Coronary artery (tissue), 2 donors: Measurements from ENCODE around the gene GPR39.

Source experiments
- DNase-seq: peaks from one replicate; pipeline ENCODE4 v3.0.0-alpha.2; 2017; ENCODE audit warnings: low spot score
- H3K27ac ChIP-seq, 2 donors: fragments of 200-600 bp; sonication (generic); one replicate each; pipeline ENCODE4 v1.5.1; 2016 to 2019
- H3K4me3 ChIP-seq: fragments of 200-600 bp; sonication (generic); 2 replicates; pipeline ENCODE4 v1.5.1; 2016; ENCODE audit warnings: mild to moderate bottlenecking, moderate library complexity
- CTCF ChIP-seq: fragments of 200-600 bp; sonication (generic); IDR thresholded peaks from one replicate; pipeline ENCODE4 v1.5.1; 2019; ENCODE audit warnings: antibody characterized with exemption

GPR39 gene

GRCh38 chr2:132668987-132669907 lies 252.6 kb downstream of the GPR39 start:
- DNase-seq: no peak
- no peak for TF ChIP-seq CTCF
- H3K4me3 ChIP-seq: peak overlapping the region; percentile 67
- no peak overlapping the region for H3K27ac ChIP-seq

- Histone ChIP-seq H3K27ac (no peak within 1 kb of the TSS), H3K4me3 (peak within 1 kb of the TSS; percentile 67)
- no peak for TF ChIP-seq CTCF
- no peak for DNase-seq
These were observed 253.4 kb downstream of the GPR39 start, which contains the start of gene LYPD1 for GRCh38 chr2:132669908-132670495. LYPD1 (minus strand) TSS chr2:132670205; CDS start chr2:132669932, 273 bp downstream.

- peak overlapping the region; percentile 67 for H3K4me3 ChIP-seq
- TF ChIP-seq CTCF: no peak
- H3K27ac ChIP-seq: no peak overlapping the region
- DNase-seq: no peak
These were observed 254.0 kb downstream of the GPR39 start for GRCh38 chr2:132670496-132671150.

GRCh38 chr2:132671151-132671835 lies 254.7 kb downstream of the GPR39 start:
- Histone ChIP-seq H3K4me3 (peak overlapping the region; percentile 67), H3K27ac (no peak overlapping the region)
- TF ChIP-seq CTCF: no peak
- DNase-seq: no peak

GRCh38 chr2:132676999-132677398 lies 260.4 kb downstream of the GPR39 start:
- DNase-seq: no peak
- no peak for TF ChIP-seq CTCF
- Histone ChIP-seq H3K27ac (no peak overlapping the region), H3K4me3 (no peak overlapping the region)

- H3K27ac ChIP-seq: no peak overlapping the region
- TF ChIP-seq CTCF: no peak
- H3K4me3 ChIP-seq: no peak overlapping the region
- DNase-seq: no peak
These were observed 261.1 kb downstream of the GPR39 start for GRCh38 chr2:132677661-132678060.
